ENCODE measurements around the gene ARL15.

Gene ARL15

GRCh38 chr5:54281960-54282692 is 28.2 kb downstream of the ARL15 start:
- Histone ChIP-seq H3K36me3 (no peaks in the 10 kb centered on the region), H3K9me3 (no peaks in the 10 kb centered on the region)

GRCh38 chr5:54279960-54280359 is 30.4 kb downstream of the ARL15 start:
- no peak overlapping the region for H3K4me3 ChIP-seq (ENCODE audit: low read depth in 1 of 2, low read length in 1 of 2)
- no peak overlapping the region for H3K27ac ChIP-seq
- H3K4me1 ChIP-seq (ENCODE audit: control insufficient read depth in 1 of 2, insufficient read depth in 1 of 2, low read depth in 1 of 2, low read length in 1 of 2), result no peaks in the 10 kb centered on the region
- H3K36me3 ChIP-seq, result no peaks in the 10 kb centered on the region
- H3K9me3 ChIP-seq, result no peaks in the 10 kb centered on the region
- TF ChIP-seq, protein P1, sequence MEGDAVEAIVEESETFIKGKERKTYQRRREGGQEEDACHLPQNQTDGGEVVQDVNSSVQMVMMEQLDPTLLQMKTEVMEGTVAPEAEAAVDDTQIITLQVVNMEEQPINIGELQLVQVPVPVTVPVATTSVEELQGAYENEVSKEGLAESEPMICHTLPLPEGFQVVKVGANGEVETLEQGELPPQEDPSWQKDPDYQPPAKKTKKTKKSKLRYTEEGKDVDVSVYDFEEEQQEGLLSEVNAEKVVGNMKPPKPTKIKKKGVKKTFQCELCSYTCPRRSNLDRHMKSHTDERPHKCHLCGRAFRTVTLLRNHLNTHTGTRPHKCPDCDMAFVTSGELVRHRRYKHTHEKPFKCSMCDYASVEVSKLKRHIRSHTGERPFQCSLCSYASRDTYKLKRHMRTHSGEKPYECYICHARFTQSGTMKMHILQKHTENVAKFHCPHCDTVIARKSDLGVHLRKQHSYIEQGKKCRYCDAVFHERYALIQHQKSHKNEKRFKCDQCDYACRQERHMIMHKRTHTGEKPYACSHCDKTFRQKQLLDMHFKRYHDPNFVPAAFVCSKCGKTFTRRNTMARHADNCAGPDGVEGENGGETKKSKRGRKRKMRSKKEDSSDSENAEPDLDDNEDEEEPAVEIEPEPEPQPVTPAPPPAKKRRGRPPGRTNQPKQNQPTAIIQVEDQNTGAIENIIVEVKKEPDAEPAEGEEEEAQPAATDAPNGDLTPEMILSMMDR (IDR thresholded peaks at IDR 0.05), result no peak
- no peaks in the 10 kb centered on the region for H3K27me3 ChIP-seq

More at GRCh38 chr5:54281960-54282692, 28.2 kb downstream of the ARL15 start:
- TF ChIP-seq, protein P1 (IDR thresholded peaks at IDR 0.05), result no peak
- H3K4me1 ChIP-seq (ENCODE audit: control insufficient read depth in 1 of 2, insufficient read depth in 1 of 2, low read depth in 1 of 2, low read length in 1 of 2), result no peaks in the 10 kb centered on the region
- no peaks in the 10 kb centered on the region for H3K27me3 ChIP-seq
- no peak overlapping the region for H3K4me3 ChIP-seq (ENCODE audit: low read depth in 1 of 2, low read length in 1 of 2)
- H3K27ac ChIP-seq, result no peak overlapping the region

DNA sequence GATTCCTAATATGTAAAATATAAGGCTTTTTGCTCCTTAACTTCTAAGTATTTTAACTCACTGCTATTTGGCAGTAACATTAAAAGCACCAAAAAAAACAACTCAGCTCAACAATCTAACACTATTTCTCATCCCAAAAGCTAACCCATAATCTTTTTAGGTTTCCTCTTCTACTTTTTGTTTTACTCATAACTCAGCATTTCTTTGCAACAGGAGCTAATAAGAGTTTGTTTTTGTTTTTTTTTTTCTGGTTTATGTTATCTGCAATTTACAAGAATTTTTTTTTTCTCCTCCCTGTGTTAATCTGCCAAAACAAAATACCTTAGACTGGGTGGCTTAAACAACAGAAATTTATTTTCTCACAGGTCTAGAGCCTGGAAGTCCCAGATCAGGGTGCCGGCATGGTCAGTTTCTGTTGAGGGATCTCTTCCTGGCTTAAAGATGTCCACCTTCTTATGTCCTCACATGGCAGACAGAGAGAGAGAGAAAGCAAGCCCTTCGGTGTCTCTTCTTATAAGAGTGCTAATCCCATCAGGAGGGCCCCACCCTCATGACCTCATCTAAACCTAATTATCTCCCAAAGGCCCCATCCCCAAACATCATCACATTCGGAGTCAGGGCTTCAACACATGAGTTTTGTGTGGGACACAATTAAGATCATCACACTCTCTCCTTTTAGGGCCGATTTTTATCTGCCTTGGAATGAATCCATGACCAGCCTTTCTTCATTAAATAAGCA is 31.2 kb downstream of the ARL15 start:
- no peaks in the 10 kb centered on the region for H3K27me3 ChIP-seq
- H3K4me3 ChIP-seq (ENCODE audit: low read depth in 1 of 2, low read length in 1 of 2), result no peak overlapping the region
- TF ChIP-seq, protein P1 (IDR thresholded peaks at IDR 0.05), result no peak
- H3K4me1 ChIP-seq (ENCODE audit: control insufficient read depth in 1 of 2, insufficient read depth in 1 of 2, low read depth in 1 of 2, low read length in 1 of 2), result no peaks in the 10 kb centered on the region
- no peaks in the 10 kb centered on the region for H3K36me3 ChIP-seq
- H3K27ac ChIP-seq, result no peak overlapping the region
- no peaks in the 10 kb centered on the region for H3K9me3 ChIP-seq

DNA sequence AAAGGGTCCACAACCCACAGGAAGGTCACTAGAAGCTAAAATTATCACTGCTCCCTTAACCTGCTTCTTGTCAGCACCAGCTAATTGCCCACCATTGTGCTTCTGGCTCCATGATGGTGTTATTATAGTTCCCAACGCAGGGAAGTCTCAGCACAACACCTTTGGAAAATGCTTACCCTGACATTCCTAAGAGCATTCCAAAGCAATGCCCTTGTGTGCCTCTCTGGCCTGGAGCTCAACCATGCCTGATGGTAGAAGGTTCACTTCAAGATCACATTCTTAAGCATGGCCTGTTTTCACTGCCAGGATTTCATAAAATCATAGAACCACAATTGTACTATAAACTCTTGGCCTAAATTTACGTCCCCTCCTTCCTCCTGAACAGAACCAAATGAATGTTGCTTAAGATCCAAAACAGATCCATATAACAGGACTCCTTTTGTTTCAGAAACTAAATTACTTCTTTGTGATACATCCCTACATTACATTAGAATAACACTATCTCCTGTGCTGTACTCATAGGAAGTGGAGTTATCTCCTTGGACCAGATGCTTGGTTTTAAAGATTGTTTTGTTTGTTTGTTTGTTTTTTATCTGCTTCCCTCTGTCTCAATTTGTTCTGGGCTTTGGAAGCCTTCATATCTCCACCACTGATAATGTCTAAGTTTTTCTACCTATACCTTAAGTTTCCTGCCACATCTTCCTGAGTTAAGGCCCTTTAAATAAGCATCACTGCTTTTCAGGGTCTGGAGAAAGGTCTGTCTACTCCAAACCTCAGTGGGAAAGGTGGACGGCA is 32.1 kb downstream of the ARL15 start:
- H3K4me3 ChIP-seq (ENCODE audit: low read depth in 1 of 2, low read length in 1 of 2), result no peak overlapping the region
- no peaks in the 10 kb centered on the region for H3K36me3 ChIP-seq
- H3K27me3 ChIP-seq, result no peaks in the 10 kb centered on the region
- H3K9me3 ChIP-seq, result no peaks in the 10 kb centered on the region
- no peak overlapping the region for H3K27ac ChIP-seq
- H3K4me1 ChIP-seq (ENCODE audit: control insufficient read depth in 1 of 2, insufficient read depth in 1 of 2, low read depth in 1 of 2, low read length in 1 of 2), result no peaks in the 10 kb centered on the region
- TF ChIP-seq, protein P1 (IDR thresholded peaks at IDR 0.05), result no peak

DNA sequence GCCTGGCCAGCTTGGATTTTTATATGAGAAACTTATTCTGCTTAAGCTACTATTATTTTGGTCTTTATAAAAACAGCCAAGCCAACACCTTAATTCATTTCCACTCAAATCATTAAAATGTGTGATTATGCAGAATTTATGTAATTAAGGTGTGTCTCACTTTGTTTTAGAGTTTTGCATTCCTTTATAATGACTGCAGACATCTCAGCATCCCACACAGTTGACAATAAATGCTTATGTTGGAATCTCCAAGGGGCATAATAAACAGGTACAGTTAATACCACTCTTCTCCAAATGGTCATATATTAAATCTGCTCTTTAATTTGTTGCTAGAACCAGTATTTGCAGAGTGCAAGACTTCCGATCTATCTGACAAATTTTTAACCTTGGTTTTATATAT is 34.3 kb downstream of the ARL15 start:
- H3K27me3 ChIP-seq, result no peaks in the 10 kb centered on the region
- H3K27ac ChIP-seq, result no peak overlapping the region
- no peaks in the 10 kb centered on the region for H3K4me1 ChIP-seq (ENCODE audit: control insufficient read depth in 1 of 2, insufficient read depth in 1 of 2, low read depth in 1 of 2, low read length in 1 of 2)
- no peak overlapping the region for H3K4me3 ChIP-seq (ENCODE audit: low read depth in 1 of 2, low read length in 1 of 2)
- H3K9me3 ChIP-seq, result no peaks in the 10 kb centered on the region
- no peaks in the 10 kb centered on the region for H3K36me3 ChIP-seq
- TF ChIP-seq, protein P1 (IDR thresholded peaks at IDR 0.05), result no peak

Measured in neutrophil (primary cell).